VCaP (cell line): ENCODE results near the gene KCNH8.

Source experiments
- H3K27ac ChIP-seq: fragments of 450-650 bp; 2 replicates; pipeline ENCODE4 v1.5.1; 2017
- CTCF ChIP-seq: fragments of 450-650 bp; conservative IDR thresholded peaks from 2 replicates; pipeline ENCODE4 v1.5.1; 2017; ENCODE audit warnings: mild to moderate bottlenecking, moderate library complexity

Gene KCNH8

GRCh38 chr3:19213603-19214220 lies 65.4 kb downstream of the KCNH8 start:
- H3K27ac ChIP-seq: no peak overlapping the region
- no peak for TF ChIP-seq CTCF

- peak overlapping the region; percentile 63 for H3K27ac ChIP-seq
- no peak for TF ChIP-seq CTCF
These were observed 67.1 kb downstream of the KCNH8 start for GRCh38 chr3:19215427-19215826.

GRCh38 chr3:19216669-19217337 lies 68.5 kb downstream of the KCNH8 start:
- TF ChIP-seq CTCF: no peak
- H3K27ac ChIP-seq: peak overlapping the region; percentile 63

GRCh38 chr3:19220311-19220710 lies 72.0 kb downstream of the KCNH8 start:
- no peak overlapping the region for H3K27ac ChIP-seq
- TF ChIP-seq CTCF: no peak

- TF ChIP-seq CTCF: no peak
- no peak overlapping the region for H3K27ac ChIP-seq
These were observed 72.8 kb downstream of the KCNH8 start for GRCh38 chr3:19221081-19221480.

GRCh38 chr3:19226479-19226878 lies 78.2 kb downstream of the KCNH8 start:
- TF ChIP-seq CTCF: no peak
- no peak overlapping the region for H3K27ac ChIP-seq

- H3K27ac ChIP-seq: no peak overlapping the region
- no peak for TF ChIP-seq CTCF
These were observed 79.9 kb downstream of the KCNH8 start for GRCh38 chr3:19228167-19228566.
